Measurements from ENCODE around the gene ZNF646. TPM values are rescaled to one million over a fixed set of nuclear protein-coding genes. Genes with fewer than 3 reads are reported as not detected.

ZNF646 gene
- total RNA-seq, 2 experiments from 2014 or later = 26.0 to 30.3 TPM

DNA sequence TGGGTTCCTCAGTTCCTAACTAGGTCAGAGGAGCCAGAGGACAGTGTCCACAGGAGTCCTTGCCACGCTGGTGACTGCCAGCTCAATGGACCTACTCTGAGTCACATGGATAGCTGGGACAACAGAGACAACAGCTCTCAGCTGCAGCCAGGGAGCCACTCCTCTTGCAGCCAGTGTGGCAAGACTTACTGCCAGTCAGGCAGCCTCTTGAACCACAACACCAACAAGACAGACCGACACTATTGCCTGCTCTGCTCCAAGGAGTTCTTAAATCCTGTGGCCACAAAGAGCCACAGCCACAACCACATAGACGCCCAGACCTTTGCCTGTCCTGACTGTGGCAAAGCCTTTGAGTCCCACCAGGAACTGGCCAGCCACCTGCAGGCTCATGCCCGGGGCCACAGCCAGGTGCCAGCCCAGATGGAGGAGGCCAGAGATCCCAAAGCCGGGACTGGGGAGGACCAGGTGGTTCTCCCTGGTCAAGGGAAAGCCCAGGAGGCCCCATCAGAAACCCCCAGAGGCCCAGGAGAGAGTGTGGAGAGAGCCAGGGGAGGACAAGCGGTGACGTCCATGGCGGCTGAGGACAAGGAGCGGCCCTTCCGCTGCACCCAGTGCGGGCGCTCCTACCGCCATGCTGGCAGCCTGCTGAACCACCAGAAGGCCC, 6.7 kb downstream of the ZNF646 start:
- no peaks in the 10 kb centered on the region for H3K9me3 Mint-ChIP-seq (ENCODE audit: insufficient read depth)
- ATAC-seq = no peak
- H3K27me3 Mint-ChIP-seq (ENCODE audit: low read depth) = no peaks in the 10 kb centered on the region
- POLR2A ChIA-PET = no interaction called here
- H3K36me3 Mint-ChIP-seq (ENCODE audit: low read depth) = peaks cover 51% of the 10 kb centered on the region
- no peak overlapping the region for H3K4me3 Mint-ChIP-seq
- no peak for DNase-seq
- H3K4me1 Mint-ChIP-seq (ENCODE audit: low read depth) = peaks cover 36% of the 10 kb centered on the region
- CTCF ChIA-PET = no interaction called here
- H3K27ac Mint-ChIP-seq = no peak overlapping the region

DNA sequence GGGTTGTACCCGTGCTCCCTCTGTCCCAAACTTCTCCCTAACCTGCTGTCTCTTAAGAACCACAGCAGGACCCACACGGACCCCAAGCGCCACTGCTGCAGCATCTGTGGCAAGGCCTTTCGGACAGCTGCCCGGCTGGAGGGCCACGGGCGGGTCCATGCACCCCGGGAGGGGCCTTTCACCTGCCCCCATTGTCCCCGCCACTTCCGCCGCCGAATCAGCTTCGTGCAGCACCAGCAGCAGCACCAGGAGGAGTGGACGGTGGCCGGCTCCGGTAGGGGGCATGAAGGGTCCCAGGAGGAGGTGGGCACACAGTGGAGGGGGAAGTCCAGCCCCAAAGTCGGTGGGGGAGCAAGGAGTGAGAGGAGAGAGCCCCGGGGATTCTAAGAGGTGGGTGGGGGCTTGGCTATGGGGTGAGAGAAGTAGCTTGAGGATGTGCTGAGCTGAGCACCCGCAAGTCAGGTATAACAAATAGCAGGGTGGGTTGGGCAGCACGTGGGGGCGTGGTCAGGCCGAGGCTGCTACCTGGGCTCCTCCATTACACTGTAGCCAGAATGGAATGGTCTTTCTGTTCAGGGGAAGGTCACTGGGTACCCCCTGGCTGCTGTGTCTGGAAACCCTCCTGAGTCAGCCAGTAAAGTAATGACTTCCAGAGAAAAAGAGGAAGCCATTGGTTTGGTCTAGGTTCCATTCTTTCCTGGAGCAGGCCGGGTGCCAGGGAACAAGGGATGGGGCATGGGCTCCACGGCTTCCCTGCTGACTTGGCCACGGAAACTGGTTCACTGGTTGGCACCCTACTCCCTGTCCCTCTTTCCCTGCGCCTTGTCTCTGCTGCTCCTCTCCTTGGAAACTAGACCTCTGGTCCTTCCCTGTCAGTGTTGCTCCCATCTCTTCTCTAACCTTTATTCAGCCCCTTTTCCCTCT, 7.5 kb downstream of the ZNF646 start:
- ChIA-PET CTCF (no interaction called here), POLR2A (no interaction called here)
- Mint-ChIP-seq H3K4me3 (no peak overlapping the region), H3K9me3 (ENCODE audit: insufficient read depth) (no peaks in the 10 kb centered on the region), H3K27ac (peak overlapping the region; percentile 32), H3K27me3 (ENCODE audit: low read depth) (no peaks in the 10 kb centered on the region), H3K4me1 (ENCODE audit: low read depth) (peaks cover 33% of the 10 kb centered on the region), H3K36me3 (ENCODE audit: low read depth) (peaks cover 47% of the 10 kb centered on the region)
- DNase-seq (no peak), ATAC-seq (no peak)

DNA sequence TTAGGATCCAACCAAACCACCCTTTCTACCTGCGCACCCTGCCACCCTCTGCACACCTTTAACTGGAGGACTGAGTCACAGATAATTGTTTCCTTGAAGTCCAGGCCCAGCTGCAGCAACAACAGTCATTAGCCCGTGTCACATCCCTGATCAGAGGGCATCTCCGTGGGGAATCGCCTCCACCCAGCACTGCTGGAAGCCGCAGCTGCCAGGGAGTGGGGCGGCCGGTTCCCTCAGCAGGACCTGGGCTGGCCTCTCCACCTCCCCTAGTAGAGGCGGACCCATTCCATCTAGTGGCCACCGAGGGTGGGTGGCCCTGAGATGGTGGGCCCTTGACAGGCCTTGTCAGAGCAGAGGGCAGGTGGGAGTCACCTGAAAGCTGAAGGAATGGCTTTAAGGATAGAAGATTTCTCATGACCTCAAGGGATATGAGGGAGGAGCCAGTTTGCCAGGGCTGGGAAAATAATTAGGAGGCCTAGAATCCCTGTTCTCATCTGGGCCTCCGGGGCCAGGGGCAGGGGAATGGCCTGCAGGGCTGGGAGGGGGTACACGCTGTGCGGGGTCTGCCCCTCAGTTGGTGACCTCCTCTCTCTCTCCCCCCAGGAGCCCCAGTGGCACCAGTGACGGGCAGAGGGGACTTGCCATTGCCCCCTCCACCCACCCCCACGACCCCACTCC, 8.3 kb downstream of the ZNF646 start:
- Mint-ChIP-seq H3K27ac (peak overlapping the region; percentile 32), H3K4me3 (no peak overlapping the region), H3K9me3 (ENCODE audit: insufficient read depth) (no peaks in the 10 kb centered on the region), H3K4me1 (ENCODE audit: low read depth) (peaks cover 33% of the 10 kb centered on the region), H3K27me3 (ENCODE audit: low read depth) (no peaks in the 10 kb centered on the region), H3K36me3 (ENCODE audit: low read depth) (peaks cover 42% of the 10 kb centered on the region)
- CTCF ChIA-PET = no interaction called here
- POLR2A ChIA-PET = interaction anchor here (0.6 kb wide), 1 partner anchor 309 kb away, joined by 3 read pairs; no protein-coding TSS in a partner anchor
- DNase-seq = no peak
- ATAC-seq = no peak

DNA sequence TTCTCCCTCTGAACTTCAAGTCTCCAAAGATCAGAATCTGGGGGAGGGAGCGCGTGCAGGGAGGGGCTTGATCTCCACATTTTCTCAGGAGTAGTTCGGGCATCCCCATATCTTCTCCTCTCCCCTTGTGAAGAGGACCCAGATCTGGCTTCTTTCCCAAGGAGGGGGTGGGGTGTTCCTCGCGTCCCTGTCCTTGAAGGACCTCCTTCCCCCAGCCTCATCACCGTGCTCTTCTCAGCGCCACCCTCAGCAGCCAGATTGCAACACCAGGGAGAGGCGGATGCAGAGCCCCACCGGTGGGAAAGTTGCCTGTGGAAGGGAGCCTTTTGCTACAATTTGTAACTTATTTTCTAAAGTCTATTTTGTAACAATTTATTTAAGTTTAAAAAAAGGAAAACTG, 8.9 kb downstream of the ZNF646 start:
- ATAC-seq (no peak), DNase-seq (no peak)
- no peaks in the 10 kb centered on the region for H3K27me3 Mint-ChIP-seq (ENCODE audit: low read depth)
- H3K27ac Mint-ChIP-seq = no peak overlapping the region
- ChIA-PET POLR2A (interaction anchor here (0.6 kb wide), 1 partner anchor 309 kb away, joined by 3 read pairs; no protein-coding TSS in a partner anchor), CTCF (no interaction called here)
- no peak overlapping the region for H3K4me3 Mint-ChIP-seq
- no peaks in the 10 kb centered on the region for H3K9me3 Mint-ChIP-seq (ENCODE audit: insufficient read depth)
- peaks cover 37% of the 10 kb centered on the region for H3K36me3 Mint-ChIP-seq (ENCODE audit: low read depth)
- peaks cover 28% of the 10 kb centered on the region for H3K4me1 Mint-ChIP-seq (ENCODE audit: low read depth)

DNA sequence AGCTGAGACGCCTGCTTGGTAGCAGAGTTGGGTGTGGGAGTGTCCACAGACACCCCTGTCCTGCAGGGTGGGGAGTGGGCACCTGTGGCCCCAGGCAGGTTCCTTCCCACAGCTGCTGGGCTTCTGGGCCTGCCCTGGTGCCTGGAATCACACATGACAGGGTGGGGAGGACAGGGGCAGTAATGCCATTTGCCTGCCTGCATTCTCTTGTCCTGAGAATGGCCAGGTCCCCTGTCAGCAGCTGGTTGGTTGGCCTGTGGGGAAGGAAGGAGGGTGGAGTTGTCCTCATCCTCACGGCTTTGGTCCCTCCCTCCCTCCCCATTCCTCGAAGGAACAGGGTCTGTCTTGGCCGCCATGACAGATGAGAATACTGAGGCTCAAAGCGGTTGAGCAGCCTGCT, 9.3 kb downstream of the ZNF646 start:
- Mint-ChIP-seq H3K27ac (peak overlapping the region; percentile 61), H3K27me3 (ENCODE audit: low read depth) (no peaks in the 10 kb centered on the region), H3K36me3 (ENCODE audit: low read depth) (peaks cover 33% of the 10 kb centered on the region), H3K9me3 (ENCODE audit: insufficient read depth) (no peaks in the 10 kb centered on the region), H3K4me1 (ENCODE audit: low read depth) (peaks cover 24% of the 10 kb centered on the region), H3K4me3 (no peak overlapping the region)
- ATAC-seq (no peak), DNase-seq (no peak)
- POLR2A ChIA-PET = interaction anchor here (0.6 kb wide), 1 partner anchor 310 kb away, joined by 3 read pairs; no protein-coding TSS in a partner anchor
- CTCF ChIA-PET = no interaction called here

DNA sequence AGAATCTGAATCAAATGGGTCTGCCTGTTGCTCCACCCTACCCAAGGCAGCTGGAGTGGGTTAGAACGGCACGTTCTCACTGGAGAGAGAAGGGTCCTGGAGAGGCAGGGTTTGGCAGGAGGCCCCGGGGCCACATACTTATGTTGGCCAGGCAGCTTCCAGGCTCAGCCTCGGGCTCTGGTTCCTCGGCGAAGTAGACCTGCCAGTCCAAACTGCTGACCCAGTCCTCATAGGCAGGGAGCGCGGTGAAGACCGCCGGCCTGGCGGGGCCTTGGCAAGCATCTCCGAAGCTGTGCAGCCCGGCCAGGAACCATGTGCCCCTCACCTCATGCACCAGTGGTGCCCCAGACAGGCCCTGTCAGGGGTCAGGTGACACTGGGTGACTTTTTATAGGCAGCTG, 9.8 kb downstream of the ZNF646 start:
- CTCF ChIA-PET = no interaction called here
- no peak for ATAC-seq
- H3K27me3 Mint-ChIP-seq (ENCODE audit: low read depth) = no peaks in the 10 kb centered on the region
- no peaks in the 10 kb centered on the region for H3K9me3 Mint-ChIP-seq (ENCODE audit: insufficient read depth)
- DNase-seq = no peak
- peaks cover 20% of the 10 kb centered on the region for H3K4me1 Mint-ChIP-seq (ENCODE audit: low read depth)
- no peak overlapping the region for H3K27ac Mint-ChIP-seq
- POLR2A ChIA-PET = interaction anchor here (1.1 kb wide), 2 partner anchors 8 to 10 kb away, joined by 5 to 6 read pairs; partner anchors contain the start of genes ZNF646 and ZNF668
- peaks cover 29% of the 10 kb centered on the region for H3K36me3 Mint-ChIP-seq (ENCODE audit: low read depth)
- no peak overlapping the region for H3K4me3 Mint-ChIP-seq

DNA sequence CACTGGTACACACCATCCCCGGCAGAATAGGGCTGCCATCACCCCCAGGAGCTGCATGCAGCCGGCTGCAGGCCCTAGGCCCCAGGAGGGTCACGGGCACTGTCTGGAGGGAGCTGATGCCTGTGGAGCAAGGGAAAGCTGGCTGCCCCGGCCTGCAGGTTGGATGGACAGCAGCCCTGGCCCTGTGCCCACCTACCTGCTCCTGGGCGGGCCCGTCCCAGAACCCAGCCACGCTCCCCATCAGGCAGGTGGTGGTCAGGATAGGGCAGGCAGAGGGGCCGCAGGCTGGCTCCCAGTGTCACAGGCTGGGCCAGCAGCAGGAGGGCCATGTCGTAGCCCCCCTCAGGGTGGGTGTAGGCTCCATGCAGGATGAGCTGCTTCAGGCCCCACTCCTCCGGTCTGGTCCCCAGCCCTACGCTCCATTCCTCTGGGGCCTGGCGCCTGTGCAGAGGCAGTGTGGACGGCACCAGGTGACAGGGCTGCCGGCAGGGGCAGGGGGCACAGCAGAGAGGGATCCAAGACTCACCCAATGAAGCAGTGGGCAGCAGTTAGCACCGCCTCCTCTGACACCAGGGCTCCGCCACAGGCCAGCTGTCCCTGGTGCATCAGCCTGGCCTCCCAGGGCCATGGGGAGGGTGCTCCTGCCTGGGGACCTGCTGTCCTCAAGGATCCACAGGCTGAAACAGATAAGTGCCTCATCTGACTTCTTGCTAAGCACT, 10.5 kb downstream of the ZNF646 start:
- H3K4me1 Mint-ChIP-seq (ENCODE audit: low read depth) = peaks cover 12% of the 10 kb centered on the region
- ATAC-seq (no peak), DNase-seq (no peak)
- H3K36me3 Mint-ChIP-seq (ENCODE audit: low read depth) = peaks cover 24% of the 10 kb centered on the region
- no peaks in the 10 kb centered on the region for H3K27me3 Mint-ChIP-seq (ENCODE audit: low read depth)
- no peak overlapping the region for H3K4me3 Mint-ChIP-seq
- ChIA-PET CTCF (no interaction called here), POLR2A (interaction anchor here (1.0 to 1.1 kb wide), 3 partner anchors 9 to 374 kb away, joined by 4 to 6 read pairs (median 5); partner anchors contain the start of genes ARMC5, ZNF646 and ZNF668)
- H3K27ac Mint-ChIP-seq = no peak overlapping the region
- no peaks in the 10 kb centered on the region for H3K9me3 Mint-ChIP-seq (ENCODE audit: insufficient read depth)

DNA sequence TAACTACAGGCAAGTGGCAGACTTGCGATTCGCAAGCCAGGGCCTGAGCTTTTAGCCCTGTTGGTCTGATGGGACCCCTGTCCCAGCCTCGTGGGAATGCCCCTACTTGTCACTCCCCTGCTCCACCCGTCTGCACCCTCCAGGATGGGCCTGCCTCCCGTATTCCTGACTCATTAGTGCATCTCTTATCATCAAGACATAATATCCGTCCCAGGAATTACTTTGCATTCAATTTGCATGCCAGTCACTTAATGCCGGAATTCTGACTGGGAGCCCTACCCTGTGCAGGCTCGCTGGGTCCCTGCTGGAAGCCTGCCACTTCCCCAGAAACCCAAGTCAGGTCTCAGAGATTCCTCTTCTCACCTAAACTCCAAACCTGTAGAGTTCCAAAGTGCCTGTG, 11.2 kb downstream of the ZNF646 start:
- H3K9me3 Mint-ChIP-seq (ENCODE audit: insufficient read depth) = no peaks in the 10 kb centered on the region
- no peak overlapping the region for H3K4me3 Mint-ChIP-seq
- no peak for DNase-seq
- ChIA-PET CTCF (no interaction called here), POLR2A (interaction anchor here (1.0 to 1.1 kb wide), 2 partner anchors 10 to 374 kb away, joined by 4 to 6 read pairs; partner anchors contain the start of gene ARMC5)
- ATAC-seq = no peak
- peak overlapping the region; percentile 16 for H3K27ac Mint-ChIP-seq
- peaks cover 11% of the 10 kb centered on the region for H3K4me1 Mint-ChIP-seq (ENCODE audit: low read depth)
- no peaks in the 10 kb centered on the region for H3K27me3 Mint-ChIP-seq (ENCODE audit: low read depth)
- H3K36me3 Mint-ChIP-seq (ENCODE audit: low read depth) = peaks cover 22% of the 10 kb centered on the region

DNA sequence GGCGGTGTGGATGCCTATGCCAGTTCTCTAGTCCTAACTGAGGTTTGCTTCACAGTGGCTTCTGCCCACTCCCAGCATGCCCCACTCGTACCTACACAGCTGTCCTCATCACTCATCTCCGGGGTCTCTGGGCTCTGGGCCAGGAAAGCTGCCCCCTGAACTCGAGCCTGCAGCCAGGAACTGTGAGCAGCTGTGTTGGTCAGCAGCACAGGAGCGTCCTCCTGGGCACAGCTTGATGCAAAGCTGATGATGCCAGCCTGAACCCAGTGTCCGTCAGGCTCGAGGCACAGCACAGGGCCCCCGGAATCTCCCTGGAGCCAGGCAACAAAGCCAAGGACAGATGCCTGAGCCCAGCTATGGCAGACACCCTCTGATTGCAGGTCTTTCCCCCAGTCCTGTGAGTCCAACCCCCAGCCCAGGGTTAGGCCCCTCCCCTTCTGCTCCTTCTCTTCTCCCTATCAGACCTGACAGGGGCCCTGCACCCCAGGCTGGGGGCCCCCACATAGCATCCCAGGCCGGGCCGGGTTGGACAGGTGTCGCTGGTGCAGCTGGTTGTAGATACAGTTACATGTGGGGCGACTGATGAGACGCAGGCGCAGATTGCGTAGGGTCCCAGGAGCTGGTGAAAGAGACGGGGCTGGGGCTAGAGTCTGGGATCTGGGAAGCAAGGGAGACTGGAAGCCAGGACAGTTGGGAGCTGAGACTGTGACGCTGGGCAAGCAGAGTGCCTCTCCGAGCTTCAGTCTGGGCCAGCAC, 11.8 kb downstream of the ZNF646 start:
- H3K36me3 Mint-ChIP-seq (ENCODE audit: low read depth) = peaks cover 20% of the 10 kb centered on the region
- peak overlapping the region; percentile 43 for H3K27ac Mint-ChIP-seq
- H3K4me1 Mint-ChIP-seq (ENCODE audit: low read depth) = peaks cover 6% of the 10 kb centered on the region
- H3K9me3 Mint-ChIP-seq (ENCODE audit: insufficient read depth) = no peaks in the 10 kb centered on the region
- POLR2A ChIA-PET = no interaction called here
- no peak overlapping the region for H3K4me3 Mint-ChIP-seq
- CTCF ChIA-PET = no interaction called here
- DNase-seq (no peak), ATAC-seq (no peak)
- no peaks in the 10 kb centered on the region for H3K27me3 Mint-ChIP-seq (ENCODE audit: low read depth)

DNA sequence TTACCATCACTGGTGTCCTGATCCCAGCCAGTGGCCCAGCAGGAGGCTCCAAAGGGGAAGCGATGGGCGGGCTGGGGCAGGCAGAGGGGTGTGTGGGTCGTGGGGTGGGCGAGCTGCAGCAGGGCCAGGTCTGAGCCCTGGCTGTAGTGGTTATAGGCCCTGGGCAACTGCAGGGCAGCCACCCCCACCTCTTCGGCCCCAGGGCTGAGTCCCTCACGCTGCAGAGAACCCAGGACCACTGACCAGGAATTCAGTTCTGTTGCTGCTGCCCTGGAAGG, 12.3 kb downstream of the ZNF646 start:
- no peaks in the 10 kb centered on the region for H3K9me3 Mint-ChIP-seq (ENCODE audit: insufficient read depth)
- no peaks in the 10 kb centered on the region for H3K27me3 Mint-ChIP-seq (ENCODE audit: low read depth)
- peaks cover 20% of the 10 kb centered on the region for H3K36me3 Mint-ChIP-seq (ENCODE audit: low read depth)
- ChIA-PET POLR2A (no interaction called here), CTCF (no interaction called here)
- no peak for DNase-seq
- no peak overlapping the region for H3K4me3 Mint-ChIP-seq
- peak overlapping the region; percentile 43 for H3K27ac Mint-ChIP-seq
- H3K4me1 Mint-ChIP-seq (ENCODE audit: low read depth) = peaks cover 6% of the 10 kb centered on the region
- ATAC-seq = no peak

DNA sequence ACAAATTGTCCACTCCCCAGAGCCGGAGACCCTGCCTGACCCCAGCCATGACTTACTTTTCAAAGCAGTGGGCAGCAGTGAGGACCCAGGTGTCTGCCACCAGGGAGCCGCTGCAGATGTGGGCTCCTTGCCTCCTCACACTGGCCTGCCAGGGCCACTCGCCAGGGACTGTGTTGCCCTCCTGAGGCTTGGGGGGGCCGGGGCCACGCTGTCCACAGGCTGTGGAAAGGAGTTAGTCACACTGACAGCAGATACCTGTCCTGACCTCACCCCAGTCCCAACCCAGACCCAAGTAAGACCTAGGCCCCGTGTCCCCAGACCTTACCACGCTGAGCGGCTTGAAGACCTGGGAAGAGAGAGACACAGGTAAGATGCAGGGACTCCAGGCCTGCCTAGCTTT, 13.3 kb downstream of the ZNF646 start:
- no peak for DNase-seq
- Mint-ChIP-seq H3K27ac (no peak overlapping the region), H3K4me1 (ENCODE audit: low read depth) (peaks cover 3% of the 10 kb centered on the region), H3K9me3 (ENCODE audit: insufficient read depth) (no peaks in the 10 kb centered on the region), H3K4me3 (no peak overlapping the region), H3K27me3 (ENCODE audit: low read depth) (no peaks in the 10 kb centered on the region), H3K36me3 (ENCODE audit: low read depth) (peaks cover 18% of the 10 kb centered on the region)
- CTCF ChIA-PET = no interaction called here
- POLR2A ChIA-PET = interaction anchor here (1.1 kb wide), 1 partner anchor 13 kb away, joined by 3 read pairs; the partner anchor contains the start of genes ZNF646 and ZNF668
- no peak for ATAC-seq

Measured in activated CD8-positive, alpha-beta T cell treated with anti-CD3 and anti-CD28 coated beads, Interleukin-2, amount 10 ng/mL, durations not matched to agents 7 days and 5 days (primary cell).